ENCODE measurements around the gene PITPNB. TPM values are rescaled to one million over a fixed set of nuclear protein-coding genes. Genes with fewer than 3 reads are reported as not detected.

Gene PITPNB
- total RNA-seq, 1 donor from 2014 or later: 86.6 TPM

DNA sequence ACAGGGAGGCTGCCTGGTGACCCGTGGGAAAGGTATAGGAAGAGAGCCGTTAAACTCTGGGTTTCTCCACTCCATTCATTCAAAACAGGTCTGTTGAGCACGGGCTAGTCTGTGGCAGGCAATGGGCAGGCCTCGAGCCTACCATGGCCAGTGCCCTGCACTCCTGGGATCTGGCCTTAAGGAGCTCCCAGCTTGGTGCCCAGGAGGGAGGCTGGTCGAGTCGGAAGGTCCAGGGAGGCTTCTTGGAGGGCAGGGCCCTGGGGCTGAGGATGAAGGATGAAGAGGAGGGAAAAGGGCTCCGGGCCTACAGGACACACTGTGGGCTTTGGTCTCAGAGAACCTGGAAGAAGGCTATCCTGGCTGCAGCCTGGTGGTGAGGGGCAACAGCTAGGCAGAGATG, 75.6 kb downstream of the PITPNB start:
- Mint-ChIP-seq H3K9me3 (ENCODE audit: unreplicated experiment) (no peaks in the 10 kb centered on the region), H3K27me3 (ENCODE audit: unreplicated experiment) (no peaks in the 10 kb centered on the region), H3K4me3 (ENCODE audit: unreplicated experiment) (no peak overlapping the region), H3K4me1 (ENCODE audit: unreplicated experiment) (peaks cover 61% of the 10 kb centered on the region), H3K27ac (ENCODE audit: unreplicated experiment) (no peak overlapping the region), H3K36me3 (ENCODE audit: unreplicated experiment) (peaks cover 13% of the 10 kb centered on the region)
- peak; percentile 71 for DNase-seq (ENCODE audit: extremely low spot score, unreplicated experiment)
- TF ChIP-seq, protein P1, sequence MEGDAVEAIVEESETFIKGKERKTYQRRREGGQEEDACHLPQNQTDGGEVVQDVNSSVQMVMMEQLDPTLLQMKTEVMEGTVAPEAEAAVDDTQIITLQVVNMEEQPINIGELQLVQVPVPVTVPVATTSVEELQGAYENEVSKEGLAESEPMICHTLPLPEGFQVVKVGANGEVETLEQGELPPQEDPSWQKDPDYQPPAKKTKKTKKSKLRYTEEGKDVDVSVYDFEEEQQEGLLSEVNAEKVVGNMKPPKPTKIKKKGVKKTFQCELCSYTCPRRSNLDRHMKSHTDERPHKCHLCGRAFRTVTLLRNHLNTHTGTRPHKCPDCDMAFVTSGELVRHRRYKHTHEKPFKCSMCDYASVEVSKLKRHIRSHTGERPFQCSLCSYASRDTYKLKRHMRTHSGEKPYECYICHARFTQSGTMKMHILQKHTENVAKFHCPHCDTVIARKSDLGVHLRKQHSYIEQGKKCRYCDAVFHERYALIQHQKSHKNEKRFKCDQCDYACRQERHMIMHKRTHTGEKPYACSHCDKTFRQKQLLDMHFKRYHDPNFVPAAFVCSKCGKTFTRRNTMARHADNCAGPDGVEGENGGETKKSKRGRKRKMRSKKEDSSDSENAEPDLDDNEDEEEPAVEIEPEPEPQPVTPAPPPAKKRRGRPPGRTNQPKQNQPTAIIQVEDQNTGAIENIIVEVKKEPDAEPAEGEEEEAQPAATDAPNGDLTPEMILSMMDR (IDR thresholded peaks at IDR 0.05): no peak

DNA sequence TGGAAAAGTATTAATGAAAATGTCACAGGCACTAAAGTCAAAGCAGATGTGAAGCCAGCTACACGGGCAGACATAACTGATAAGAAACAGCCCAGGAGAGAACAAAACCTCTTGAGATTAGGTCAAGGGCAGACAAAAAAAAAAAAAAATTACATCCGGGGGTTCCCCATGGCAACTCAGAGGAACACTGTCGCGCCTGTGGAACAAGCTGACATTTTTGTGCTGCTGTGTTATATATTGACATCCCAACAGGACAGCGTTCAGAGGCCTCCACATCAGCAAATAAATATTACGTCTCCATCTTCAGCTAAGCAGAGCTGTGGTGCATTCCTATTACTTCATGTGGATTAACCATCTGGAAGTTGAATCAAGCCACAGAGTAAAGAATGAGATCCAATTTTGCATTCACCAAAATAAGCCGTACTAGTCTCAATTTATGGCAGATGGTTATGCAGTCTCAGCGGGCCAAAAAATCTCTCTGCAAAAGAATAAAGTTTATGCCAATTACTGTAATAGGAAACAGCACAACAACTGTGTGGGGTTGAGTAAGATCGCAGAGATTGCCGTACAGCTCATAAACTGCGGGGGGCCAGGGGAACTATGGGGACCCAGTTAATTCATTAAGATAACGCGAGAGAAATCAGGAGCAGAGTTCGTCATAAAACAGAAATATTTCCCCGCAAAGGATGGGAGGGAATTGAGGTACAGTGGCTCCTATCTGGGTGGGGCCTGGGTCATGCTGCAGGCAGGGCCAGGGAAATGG, 76.2 kb downstream of the PITPNB start:
- peak; percentile 38 for DNase-seq (ENCODE audit: extremely low spot score, unreplicated experiment)
- Mint-ChIP-seq H3K27me3 (ENCODE audit: unreplicated experiment) (no peaks in the 10 kb centered on the region), H3K36me3 (ENCODE audit: unreplicated experiment) (peaks cover 11% of the 10 kb centered on the region), H3K9me3 (ENCODE audit: unreplicated experiment) (no peaks in the 10 kb centered on the region), H3K27ac (ENCODE audit: unreplicated experiment) (no peak overlapping the region), H3K4me1 (ENCODE audit: unreplicated experiment) (peaks cover 56% of the 10 kb centered on the region), H3K4me3 (ENCODE audit: unreplicated experiment) (no peak overlapping the region)
- TF ChIP-seq, protein P1 (IDR thresholded peaks at IDR 0.05): no peak

DNA sequence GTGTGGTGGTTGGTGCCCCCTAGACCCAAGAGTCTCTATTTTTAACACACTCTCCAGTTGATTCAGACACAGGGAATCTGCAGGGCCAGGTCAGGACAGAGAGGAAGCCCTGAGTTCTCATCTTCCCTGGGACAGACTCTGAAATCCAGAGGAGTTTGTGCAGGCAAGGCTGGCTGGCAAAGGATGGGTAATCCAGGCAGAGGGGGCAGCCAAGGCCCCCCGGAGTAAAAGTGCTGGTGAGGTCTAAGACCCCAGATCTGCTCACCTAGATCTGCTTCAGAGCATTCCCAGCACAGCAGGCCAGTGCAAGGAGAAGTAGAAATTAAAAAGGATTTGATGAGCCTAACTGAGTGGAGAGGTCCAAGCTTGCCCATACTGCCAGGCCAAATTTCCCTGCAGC, 76.9 kb downstream of the PITPNB start:
- Mint-ChIP-seq H3K36me3 (ENCODE audit: unreplicated experiment) (peaks cover 12% of the 10 kb centered on the region), H3K4me3 (ENCODE audit: unreplicated experiment) (no peak overlapping the region)

DNA sequence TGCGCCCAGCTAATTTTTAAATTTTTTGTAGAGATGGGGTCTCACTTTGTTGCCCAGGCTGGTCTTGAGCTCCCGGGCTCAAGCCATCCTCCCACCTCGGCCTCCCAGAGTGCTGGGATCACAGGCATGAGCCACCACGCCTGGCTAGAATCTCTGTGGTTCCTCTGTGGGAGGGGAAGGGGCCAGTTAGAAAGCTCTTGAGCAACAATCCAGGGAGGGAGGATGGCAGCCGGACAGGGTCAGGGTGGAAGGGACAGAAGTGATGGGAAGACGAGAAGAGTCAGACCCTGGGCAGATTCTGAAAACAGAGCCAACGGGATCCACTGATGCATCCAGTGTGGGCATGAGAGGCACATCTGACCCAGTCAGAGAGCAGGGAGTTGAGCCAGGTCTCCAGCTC, 78.6 kb downstream of the PITPNB start:
- no peak overlapping the region for H3K27ac Mint-ChIP-seq (ENCODE audit: unreplicated experiment)
- H3K4me3 Mint-ChIP-seq (ENCODE audit: unreplicated experiment): no peak overlapping the region
- H3K27me3 Mint-ChIP-seq (ENCODE audit: unreplicated experiment): no peaks in the 10 kb centered on the region
- DNase-seq (ENCODE audit: extremely low spot score, unreplicated experiment): no peak
- peaks cover 12% of the 10 kb centered on the region for H3K36me3 Mint-ChIP-seq (ENCODE audit: unreplicated experiment)
- H3K4me1 Mint-ChIP-seq (ENCODE audit: unreplicated experiment): peaks cover 53% of the 10 kb centered on the region
- TF ChIP-seq, protein P1 (IDR thresholded peaks at IDR 0.05): no peak
- H3K9me3 Mint-ChIP-seq (ENCODE audit: unreplicated experiment): peaks cover 4% of the 10 kb centered on the region

More for the DNA sequence above, 76.9 kb downstream of the PITPNB start:
- Mint-ChIP-seq H3K4me1 (ENCODE audit: unreplicated experiment) (peaks cover 57% of the 10 kb centered on the region), H3K9me3 (ENCODE audit: unreplicated experiment) (peaks cover 4% of the 10 kb centered on the region), H3K27ac (ENCODE audit: unreplicated experiment) (no peak overlapping the region), H3K27me3 (ENCODE audit: unreplicated experiment) (no peaks in the 10 kb centered on the region)
- no peak for DNase-seq (ENCODE audit: extremely low spot score, unreplicated experiment)
- TF ChIP-seq, protein P1 (IDR thresholded peaks at IDR 0.05): no peak

DNA sequence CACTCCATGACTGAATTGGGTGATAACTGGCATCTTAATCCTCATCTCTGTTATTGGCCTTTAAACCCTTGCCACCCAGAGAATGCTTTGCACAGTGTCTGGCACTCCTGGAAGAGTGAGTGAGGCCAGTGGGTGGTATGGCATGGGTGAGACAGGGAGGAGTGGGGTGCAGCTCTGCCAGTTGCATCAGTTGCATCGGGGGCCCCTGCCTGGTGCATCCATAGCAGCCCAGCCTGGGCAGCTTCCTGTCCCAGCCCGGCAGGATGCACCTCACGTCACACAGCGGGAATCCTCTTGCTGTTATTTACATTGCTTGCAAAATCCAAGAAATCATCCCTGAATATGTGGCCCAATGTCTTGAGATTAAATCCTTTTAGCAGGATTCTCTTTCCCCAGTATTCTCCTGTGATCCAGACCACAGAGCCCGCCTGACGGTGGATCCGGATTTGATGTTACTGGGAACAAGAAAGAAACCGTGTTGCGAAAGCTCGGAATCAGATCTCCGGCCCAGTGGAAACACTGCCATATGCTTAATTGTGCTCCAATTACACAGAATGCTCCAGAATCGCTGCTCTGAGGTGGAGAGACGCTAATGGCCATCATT, 79.9 kb downstream of the PITPNB start:
- Mint-ChIP-seq H3K9me3 (ENCODE audit: unreplicated experiment) (peaks cover 4% of the 10 kb centered on the region), H3K36me3 (ENCODE audit: unreplicated experiment) (peaks cover 11% of the 10 kb centered on the region), H3K27ac (ENCODE audit: unreplicated experiment) (peak overlapping the region; percentile 4), H3K4me3 (ENCODE audit: unreplicated experiment) (no peak overlapping the region), H3K4me1 (ENCODE audit: unreplicated experiment) (peaks cover 51% of the 10 kb centered on the region), H3K27me3 (ENCODE audit: unreplicated experiment) (no peaks in the 10 kb centered on the region)
- no peak for DNase-seq (ENCODE audit: extremely low spot score, unreplicated experiment)
- TF ChIP-seq, protein P1 (IDR thresholded peaks at IDR 0.05): no peak

Measured in osteocyte (in vitro differentiated cells).